HG03108 (cell line): ENCODE data around the gene MAD2L1.

Experiments
- ATAC-seq: cut with Tn5 transposase; IDR thresholded peaks from one replicate; pipeline ENCODE4 v1.9.1; 2021; ENCODE audit warnings: moderate library complexity; ENCODE audit not compliant: unreplicated experiment

Gene MAD2L1

GRCh38 chr4:120062663-120063195 lies 3.9 kb downstream of the MAD2L1 start:
- no peak for ATAC-seq

DNA sequence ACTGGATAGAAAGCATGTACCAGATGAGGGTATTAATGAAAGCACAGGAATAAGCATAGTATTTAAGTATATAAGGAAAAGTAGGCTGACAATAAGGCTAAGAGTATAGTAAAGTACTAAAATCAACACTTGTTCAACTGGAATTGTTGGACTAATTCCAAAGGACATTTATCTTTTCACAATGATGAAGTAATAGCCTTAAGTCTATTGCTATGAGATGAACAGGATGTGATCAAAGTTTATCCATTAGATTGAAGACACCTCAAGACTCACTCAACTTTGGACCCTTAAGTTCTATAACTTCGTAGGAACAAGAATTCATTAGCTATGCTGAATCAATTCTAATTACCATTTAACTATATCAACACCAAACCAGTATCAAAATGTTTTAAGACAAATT lies 7.6 kb downstream of the MAD2L1 start:
- ATAC-seq: no peak

DNA sequence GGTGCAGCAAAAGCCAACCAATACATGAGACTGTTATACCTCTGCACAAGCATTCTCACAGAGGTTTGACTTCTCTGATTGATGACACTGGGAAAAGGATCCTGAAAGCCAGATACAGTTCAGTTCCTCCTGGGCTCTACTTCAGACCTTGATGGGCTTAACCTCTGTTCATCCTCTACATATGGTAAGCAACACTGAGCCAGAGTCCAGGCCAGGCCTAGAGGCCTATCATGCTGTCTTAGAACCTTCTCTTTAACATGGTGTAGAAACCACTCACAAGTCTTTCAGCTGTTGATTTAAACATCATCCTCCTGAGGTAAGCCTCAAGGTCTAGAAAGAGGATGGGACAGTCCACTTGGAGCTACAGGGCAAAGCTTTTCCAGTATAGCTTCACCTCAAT lies 9.2 kb downstream of the MAD2L1 start:
- ATAC-seq: no peak

- no peak for ATAC-seq
Measured at GRCh38 chr4:120056246-120056645, 10.4 kb downstream of the MAD2L1 start.

- no peak for ATAC-seq
Measured at GRCh38 chr4:120055795-120056194, 10.9 kb downstream of the MAD2L1 start.

- ATAC-seq: no peak
Measured at GRCh38 chr4:120055162-120055561, 11.5 kb downstream of the MAD2L1 start.

GRCh38 chr4:120053911-120054310 lies 12.7 kb downstream of the MAD2L1 start:
- peak; percentile 44 for ATAC-seq

DNA sequence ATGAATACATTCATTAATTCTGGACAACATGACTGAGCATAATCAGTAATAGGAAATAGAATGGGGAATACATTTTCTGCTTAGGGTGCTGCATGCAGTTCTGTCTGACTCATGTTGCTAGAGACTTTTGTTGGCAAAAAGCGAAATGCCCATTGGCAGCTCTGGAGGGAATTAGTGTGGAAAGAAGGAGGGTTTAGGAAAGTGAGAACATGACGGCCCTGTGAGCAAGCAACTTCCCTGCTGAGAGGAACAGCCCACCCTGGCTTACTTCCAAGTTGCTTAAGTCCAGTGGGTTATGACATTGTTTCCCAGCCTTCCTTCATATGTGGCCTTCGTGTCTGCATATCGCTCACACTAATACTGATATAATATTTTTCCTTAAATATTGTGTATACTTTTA lies 13.8 kb downstream of the MAD2L1 start:
- no peak for ATAC-seq

- ATAC-seq: no peak
Measured at GRCh38 chr4:120051253-120051652, 15.4 kb downstream of the MAD2L1 start.

DNA sequence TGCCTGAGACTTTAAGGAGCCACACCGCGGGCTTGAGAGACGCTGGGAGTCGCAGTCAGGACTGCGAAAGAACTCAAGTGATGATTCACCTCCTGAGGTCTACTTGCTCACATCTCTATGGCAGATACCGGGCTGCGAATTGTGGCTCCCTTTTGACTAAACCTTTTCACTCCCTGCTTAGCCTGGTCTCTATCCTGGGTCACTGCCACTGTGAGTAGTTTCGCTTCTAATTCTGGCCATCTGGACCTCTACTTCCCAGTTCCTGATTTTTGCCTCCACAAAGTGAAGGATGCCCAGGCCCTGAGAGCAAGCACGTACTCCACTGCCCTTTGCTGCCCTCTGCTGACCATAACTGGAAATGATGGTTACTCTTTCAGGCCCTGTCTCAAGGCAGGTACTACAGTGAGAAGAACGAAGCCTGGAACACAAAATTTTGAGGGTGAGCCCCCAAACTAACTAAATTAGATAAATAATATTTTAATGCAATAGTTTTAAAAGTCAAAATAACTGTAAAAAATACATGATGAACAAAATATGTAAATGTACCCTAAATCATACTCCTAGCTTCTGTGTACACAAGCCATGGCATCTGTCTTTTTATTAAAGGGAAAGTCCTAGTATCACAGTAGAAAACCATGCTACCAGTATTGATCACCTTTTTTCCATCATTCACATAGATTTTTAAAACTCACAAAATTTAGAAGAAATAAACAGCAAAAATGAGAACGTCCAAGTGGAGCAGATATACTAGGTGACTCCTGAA lies 16.7 kb downstream of the MAD2L1 start:
- ATAC-seq: peak; percentile 87

GRCh38 chr4:120043828-120044227 lies 22.8 kb downstream of the MAD2L1 start:
- no peak for ATAC-seq

- no peak for ATAC-seq
Measured at GRCh38 chr4:120037411-120037810, 29.2 kb downstream of the MAD2L1 start.

DNA sequence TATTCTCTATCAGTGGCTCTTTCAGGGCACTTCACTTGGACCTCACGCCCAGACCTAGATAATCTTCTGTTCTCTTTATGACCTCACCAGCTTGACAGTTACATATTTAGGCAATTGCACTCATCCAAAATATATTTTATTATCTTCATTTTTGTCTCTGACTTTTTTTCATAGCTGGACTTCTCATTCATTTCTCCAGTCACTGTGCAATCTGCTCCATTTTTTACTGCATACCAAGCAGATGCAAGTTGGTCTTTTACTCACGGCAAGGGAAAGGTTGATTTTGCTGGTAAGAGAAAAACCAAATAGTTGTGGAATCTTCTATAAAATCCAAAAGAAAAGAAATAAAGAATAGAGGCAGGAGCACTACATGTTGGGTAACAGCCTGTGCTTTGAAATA lies 31.7 kb downstream of the MAD2L1 start:
- ATAC-seq: no peak

DNA sequence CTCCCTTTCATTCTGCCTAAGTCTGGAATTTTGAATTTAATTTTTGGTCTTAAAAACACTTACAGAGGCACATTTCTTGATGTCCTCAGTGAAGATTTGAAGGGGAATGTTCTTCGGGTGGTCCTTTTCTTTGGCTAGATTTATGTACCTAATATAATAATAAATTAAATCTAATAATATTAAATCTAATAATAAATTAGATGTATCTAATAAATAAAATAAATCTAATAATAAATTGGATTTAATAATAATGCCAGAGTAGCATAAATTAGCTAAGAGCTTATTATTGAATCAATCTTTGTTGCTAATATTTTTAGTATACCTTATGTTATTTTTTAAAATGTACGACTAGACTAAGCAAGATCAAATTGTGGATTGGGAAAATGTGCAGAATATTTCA lies 39.8 kb downstream of the MAD2L1 start:
- no peak for ATAC-seq

DNA sequence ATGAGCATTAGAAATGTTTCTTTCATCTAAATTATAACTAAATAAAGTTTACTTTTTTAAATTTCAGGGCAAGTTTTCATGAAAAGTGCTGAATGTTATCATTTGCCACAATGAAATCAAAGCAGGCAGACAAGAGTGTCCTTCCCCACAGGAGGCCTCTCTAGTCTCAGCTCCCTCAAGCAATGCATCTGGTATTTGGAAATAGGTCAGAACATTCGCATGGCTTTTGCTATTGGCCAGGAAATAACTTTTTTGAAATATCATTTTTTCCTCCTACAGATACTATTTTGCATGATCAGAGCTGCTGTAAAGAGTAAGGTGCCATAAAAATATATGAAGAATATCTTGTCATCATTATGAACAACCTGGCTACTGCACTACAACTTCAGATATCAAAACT lies 41.1 kb downstream of the MAD2L1 start:
- ATAC-seq: no peak

- ATAC-seq: no peak
Measured at GRCh38 chr4:120018786-120019185, 47.9 kb downstream of the MAD2L1 start.

GRCh38 chr4:120017939-120018692 lies 48.5 kb downstream of the MAD2L1 start:
- no peak for ATAC-seq

- ATAC-seq: no peak
Measured at GRCh38 chr4:120011725-120012124, 54.9 kb downstream of the MAD2L1 start.

DNA sequence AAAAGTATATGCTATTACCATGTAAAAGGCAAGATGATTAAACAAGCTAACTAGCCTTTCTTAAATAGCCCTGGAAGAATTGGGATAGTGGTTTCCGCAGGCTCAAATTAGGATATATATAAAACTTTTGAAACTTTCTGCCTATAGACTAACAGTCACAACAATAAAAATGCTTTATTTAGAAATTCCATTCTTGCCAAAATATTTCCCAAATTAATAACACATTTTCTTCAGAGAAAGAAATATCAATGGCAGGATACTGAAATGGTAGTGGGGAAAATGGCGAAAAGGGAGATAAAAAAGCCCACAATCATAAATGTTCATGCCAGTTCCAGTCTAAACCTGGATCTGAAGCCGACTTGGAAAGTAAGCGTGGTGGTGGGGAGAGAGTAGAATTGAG lies 56.0 kb downstream of the MAD2L1 start:
- no peak for ATAC-seq

DNA sequence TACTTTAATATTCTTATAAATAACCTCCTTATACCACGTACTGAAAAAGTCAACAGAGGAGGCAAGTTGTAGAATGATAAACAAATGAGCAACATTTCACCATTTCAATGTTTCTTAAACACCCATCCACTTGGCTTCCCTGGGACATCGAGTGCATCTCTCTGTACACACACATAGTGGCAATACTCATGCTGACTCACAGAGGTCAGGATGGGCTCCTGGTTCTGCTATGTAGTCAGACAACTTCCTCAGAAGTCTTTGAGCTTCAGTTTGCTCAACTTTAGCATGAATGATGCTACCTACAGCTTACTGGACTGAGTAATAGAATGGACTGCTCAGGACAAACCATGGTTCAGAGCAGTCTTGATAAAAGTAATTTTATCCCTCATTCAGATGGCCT lies 56.9 kb downstream of the MAD2L1 start:
- ATAC-seq: no peak

GRCh38 chr4:120008957-120009356 lies 57.7 kb downstream of the MAD2L1 start:
- ATAC-seq: no peak

GRCh38 chr4:120007896-120008436 lies 58.7 kb downstream of the MAD2L1 start:
- ATAC-seq: no peak
